ENCODE results near the gene KMO.

The KMO gene

DNA sequence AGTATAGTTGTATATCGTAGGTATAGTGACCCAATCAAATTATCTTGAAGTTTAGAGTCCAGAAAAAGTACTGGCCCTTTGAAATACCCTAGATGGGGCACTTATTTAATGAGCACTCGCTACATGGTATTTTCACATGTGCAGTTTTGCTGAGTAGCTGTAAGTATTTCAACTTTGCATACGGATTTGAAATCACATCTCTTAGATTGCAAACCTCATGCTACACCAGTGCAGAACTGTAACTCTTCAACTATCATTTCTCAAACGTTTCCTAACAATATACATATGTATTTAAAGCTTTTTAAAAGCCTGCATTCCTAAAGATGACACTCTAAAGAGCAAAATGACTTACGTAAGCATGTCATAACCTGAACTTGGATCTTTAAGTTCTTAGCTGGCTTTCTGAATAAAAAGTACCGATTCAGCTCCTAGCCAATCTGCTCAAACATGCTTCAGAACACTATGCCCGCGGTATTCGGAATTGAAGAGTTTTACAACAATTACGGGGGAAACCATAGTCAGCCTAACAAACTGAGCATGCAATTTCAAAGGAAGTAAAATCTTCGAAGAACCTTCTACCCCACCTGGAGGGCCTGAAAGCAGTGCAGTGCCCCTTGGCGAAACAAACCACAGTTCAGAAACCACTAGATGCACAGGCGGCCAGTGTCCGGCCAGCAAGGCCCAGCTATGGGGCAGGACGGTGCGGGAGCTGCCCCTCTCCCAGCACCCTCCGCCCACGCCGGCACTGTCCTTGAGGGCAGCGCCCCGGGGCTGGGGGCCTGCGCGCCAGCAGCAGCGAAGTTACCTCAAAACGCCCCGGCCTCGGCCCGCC is 13.5 kb upstream of the KMO start:
- peak overlapping the region; percentile 76 for H3K27ac ChIP-seq (replicated peaks)
- TF ChIP-seq SPI1 (IDR thresholded peaks at IDR 0.05; ENCODE audit: borderline replicate concordance, low read depth): no peak
- peak in 1 of 2 experiments; percentile 5 for DNase-seq (ENCODE audit: low read depth in 1 of 2, low spot score in 1 of 2)
- H3K4me3 ChIP-seq (replicated peaks; ENCODE audit: insufficient read depth, low read length): peak overlapping the region; percentile 61
- no peaks in the 10 kb centered on the region for H3K27me3 ChIP-seq (ENCODE audit: insufficient read depth, poor library complexity, severe bottlenecking)

DNA sequence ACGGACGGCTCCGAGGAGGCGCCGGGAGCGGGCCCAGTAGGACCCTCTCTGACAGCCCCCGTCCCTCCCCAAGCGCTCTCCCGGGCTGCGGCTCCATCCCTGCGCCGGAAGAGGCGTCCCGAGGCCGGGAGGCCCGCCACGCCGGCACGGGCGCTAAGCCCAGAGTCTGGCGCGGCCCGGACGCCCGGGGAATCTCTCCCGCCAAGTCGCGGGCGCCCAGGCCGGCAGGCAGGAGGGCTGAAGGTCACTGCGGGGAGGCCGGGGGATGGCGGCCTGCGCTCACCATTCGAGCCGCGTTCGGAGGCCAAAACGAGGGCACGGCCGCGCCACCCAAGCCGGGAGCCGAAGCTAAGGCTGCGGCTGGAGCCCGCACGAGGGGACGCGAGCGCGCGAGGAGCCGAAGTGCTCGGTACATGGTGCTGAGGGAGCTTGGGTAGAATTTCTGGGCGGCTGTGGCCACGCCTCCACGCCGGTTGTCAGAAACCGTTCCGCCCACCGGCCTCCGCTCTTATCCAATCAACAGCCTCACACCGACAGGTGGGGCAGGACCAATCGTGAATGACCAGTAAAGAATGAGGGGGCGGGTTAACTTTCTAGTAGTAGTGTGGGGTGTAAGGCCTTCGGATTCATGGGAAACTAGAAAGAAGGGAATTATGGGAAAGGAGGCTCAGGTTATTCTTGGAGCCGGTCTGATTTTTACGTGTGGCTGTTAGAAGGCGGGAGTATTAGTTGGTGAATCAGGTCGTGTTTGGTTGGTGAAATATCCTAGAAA is 12.7 kb upstream of the KMO start, which contains the start of gene FH:
FH (minus strand) TSS at position 448 of the 772 bp plus-strand sequence; CDS start at position 415, 33 bp downstream.
- TF ChIP-seq, protein P1, sequence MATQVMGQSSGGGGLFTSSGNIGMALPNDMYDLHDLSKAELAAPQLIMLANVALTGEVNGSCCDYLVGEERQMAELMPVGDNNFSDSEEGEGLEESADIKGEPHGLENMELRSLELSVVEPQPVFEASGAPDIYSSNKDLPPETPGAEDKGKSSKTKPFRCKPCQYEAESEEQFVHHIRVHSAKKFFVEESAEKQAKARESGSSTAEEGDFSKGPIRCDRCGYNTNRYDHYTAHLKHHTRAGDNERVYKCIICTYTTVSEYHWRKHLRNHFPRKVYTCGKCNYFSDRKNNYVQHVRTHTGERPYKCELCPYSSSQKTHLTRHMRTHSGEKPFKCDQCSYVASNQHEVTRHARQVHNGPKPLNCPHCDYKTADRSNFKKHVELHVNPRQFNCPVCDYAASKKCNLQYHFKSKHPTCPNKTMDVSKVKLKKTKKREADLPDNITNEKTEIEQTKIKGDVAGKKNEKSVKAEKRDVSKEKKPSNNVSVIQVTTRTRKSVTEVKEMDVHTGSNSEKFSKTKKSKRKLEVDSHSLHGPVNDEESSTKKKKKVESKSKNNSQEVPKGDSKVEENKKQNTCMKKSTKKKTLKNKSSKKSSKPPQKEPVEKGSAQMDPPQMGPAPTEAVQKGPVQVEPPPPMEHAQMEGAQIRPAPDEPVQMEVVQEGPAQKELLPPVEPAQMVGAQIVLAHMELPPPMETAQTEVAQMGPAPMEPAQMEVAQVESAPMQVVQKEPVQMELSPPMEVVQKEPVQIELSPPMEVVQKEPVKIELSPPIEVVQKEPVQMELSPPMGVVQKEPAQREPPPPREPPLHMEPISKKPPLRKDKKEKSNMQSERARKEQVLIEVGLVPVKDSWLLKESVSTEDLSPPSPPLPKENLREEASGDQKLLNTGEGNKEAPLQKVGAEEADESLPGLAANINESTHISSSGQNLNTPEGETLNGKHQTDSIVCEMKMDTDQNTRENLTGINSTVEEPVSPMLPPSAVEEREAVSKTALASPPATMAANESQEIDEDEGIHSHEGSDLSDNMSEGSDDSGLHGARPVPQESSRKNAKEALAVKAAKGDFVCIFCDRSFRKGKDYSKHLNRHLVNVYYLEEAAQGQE (IDR thresholded peaks at IDR 0.05; ENCODE audit: insufficient replicate concordance, low read depth): no peak
- no peak for TF ChIP-seq SPI1 (IDR thresholded peaks at IDR 0.05; ENCODE audit: borderline replicate concordance, low read depth)
- no peak for TF ChIP-seq CTCF (IDR thresholded peaks at IDR 0.05; ENCODE audit: insufficient read depth, low read length)
- peak; percentile 87 for TF ChIP-seq POLR2AphosphoS5 (IDR thresholded peaks at IDR 0.05; ENCODE audit: low read depth)
- TF ChIP-seq GABPA (IDR thresholded peaks at IDR 0.05; ENCODE audit: low read depth): no peak
- Histone ChIP-seq H3K27me3 (ENCODE audit: insufficient read depth, poor library complexity, severe bottlenecking) (no peaks in the 10 kb centered on the region), H3K4me3 (replicated peaks; ENCODE audit: insufficient read depth, low read length) (peak within 1 kb of the TSS; percentile 61), H3K27ac (replicated peaks) (peak within 1 kb of the TSS; percentile 76)
- DNase-seq (ENCODE audit: low read depth in 1 of 2, low spot score in 1 of 2): peak; percentile 93 to 98

GRCh38 chr1:241520080-241520465 is 12.1 kb upstream of the KMO start:
- Histone ChIP-seq H3K4me3 (replicated peaks; ENCODE audit: insufficient read depth, low read length) (peak overlapping the region; percentile 61), H3K27ac (replicated peaks) (peak overlapping the region; percentile 19; the same call in 1 of the 2 replicates), H3K27me3 (ENCODE audit: insufficient read depth, poor library complexity, severe bottlenecking) (no peaks in the 10 kb centered on the region)
- DNase-seq (ENCODE audit: low read depth in 1 of 2, low spot score in 1 of 2): no peak
- TF ChIP-seq POLR2AphosphoS5 (IDR thresholded peaks at IDR 0.05; ENCODE audit: low read depth) (no peak), SPI1 (IDR thresholded peaks at IDR 0.05; ENCODE audit: borderline replicate concordance, low read depth) (0 out of 2 replicates have a peak, but pooled peaks have one; percentile 19)

- TF ChIP-seq, protein P1 (IDR thresholded peaks at IDR 0.05; ENCODE audit: insufficient replicate concordance, low read depth): no peak
- no peak for TF ChIP-seq CTCF (IDR thresholded peaks at IDR 0.05; ENCODE audit: insufficient read depth, low read length)
- no peak for TF ChIP-seq GABPA (IDR thresholded peaks at IDR 0.05; ENCODE audit: low read depth)
- TF ChIP-seq POLR2AphosphoS5 (IDR thresholded peaks at IDR 0.05; ENCODE audit: low read depth): no peak
- no peak for TF ChIP-seq SPI1 (IDR thresholded peaks at IDR 0.05; ENCODE audit: borderline replicate concordance, low read depth)
- Histone ChIP-seq H3K27ac (replicated peaks) (no peak overlapping the region), H3K4me3 (replicated peaks; ENCODE audit: insufficient read depth, low read length) (no peak overlapping the region), H3K27me3 (ENCODE audit: insufficient read depth, poor library complexity, severe bottlenecking) (no peaks in the 10 kb centered on the region)
- DNase-seq (ENCODE audit: low read depth in 1 of 2, low spot score in 1 of 2): no peak
Observed at GRCh38 chr1:241521718-241522117, 10.5 kb upstream of the KMO start.
